ENCODE data around the gene ZFYVE21.
"Not testable (repeated sequence)": the region's sequence is repeated elsewhere in the genome, so short reads cannot be mapped to it uniquely, and the experiment has no call there.

Gene ZFYVE21

DNA sequence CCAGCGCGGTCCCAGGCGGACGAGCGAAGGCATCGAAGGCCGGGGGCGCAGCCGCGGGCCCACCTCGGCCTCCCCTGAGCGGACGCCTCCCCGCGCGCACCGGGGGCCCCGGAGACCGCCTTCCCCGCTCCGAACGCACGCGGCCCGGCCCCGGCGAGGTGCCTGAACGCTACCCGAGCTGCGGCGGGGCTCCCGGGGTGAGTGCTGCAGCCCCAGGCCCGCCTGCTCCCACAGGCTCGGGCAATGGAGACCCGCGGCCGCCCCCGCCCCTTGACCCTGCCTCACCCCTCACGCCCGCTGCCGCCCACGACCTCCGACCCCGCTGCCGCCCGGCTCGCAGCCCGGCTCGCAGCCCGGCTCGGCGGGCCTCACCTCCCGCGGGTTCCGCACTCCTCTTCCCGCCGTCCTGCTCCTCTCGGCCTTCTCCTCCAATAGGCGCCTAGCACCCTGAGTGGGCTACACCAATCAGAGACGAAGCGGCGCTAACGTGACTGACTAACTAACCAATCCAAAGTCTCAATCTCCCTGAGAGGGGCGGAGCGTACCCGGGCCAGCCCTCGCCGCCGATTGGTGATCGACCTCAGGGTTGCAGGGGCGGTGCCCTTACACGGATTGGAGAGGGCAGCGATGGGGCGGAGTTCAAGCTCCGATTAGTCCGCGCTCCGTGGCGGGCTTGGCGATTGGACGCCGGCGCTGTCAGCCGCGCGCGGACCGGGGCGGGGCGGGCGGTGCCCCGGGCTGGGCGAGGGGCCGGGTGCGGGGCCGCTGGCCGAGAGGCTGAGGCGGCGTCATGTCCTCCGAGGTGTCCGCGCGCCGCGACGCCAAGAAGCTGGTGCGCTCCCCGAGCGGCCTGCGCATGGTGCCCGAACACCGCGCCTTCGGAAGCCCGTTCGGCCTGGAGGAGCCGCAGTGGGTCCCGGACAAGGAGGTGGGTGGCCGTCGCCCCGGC is at the start of gene ZFYVE21, which contains the start of gene XRCC3:
Gene ZFYVE21 (plus strand): TSS at position 759 of the 949 bp plus-strand sequence. CDS start 32 bp downstream, at position 791.
Gene XRCC3 (minus strand): TSS at position 400 of the 949 bp plus-strand sequence. CDS start 4,364 bp downstream, outside the sequence.
- DNase-seq (ENCODE audit: low spot score): peak; percentile 100

GRCh38 chr14:103667671-103668070 is 47.9 kb upstream of the ZFYVE21 start:
- no peak for DNase-seq (ENCODE audit: low spot score)

- no peak for DNase-seq (ENCODE audit: low spot score)
Observed at GRCh38 chr14:103668117-103668516, 47.5 kb upstream of the ZFYVE21 start.

DNA sequence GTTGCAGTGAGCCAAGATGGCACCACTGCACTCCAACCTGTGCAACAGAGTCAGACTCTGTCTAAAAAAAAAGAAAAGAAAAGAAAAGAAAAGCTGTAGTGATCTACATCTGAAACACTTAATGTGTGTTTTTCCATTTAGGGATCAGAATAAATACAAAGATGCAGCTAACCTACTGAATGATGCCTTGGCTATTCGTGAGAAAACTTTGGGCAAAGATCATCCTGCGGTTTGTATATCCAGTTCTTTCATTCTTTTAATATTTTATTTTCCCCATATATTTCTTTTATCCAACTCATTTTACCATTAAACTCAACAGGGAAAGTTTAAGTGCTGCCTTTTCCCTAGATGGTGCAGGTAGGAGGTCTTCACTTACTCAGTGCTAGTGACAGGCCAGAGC is 46.2 kb upstream of the ZFYVE21 start:
- DNase-seq (ENCODE audit: low spot score): no peak

DNA sequence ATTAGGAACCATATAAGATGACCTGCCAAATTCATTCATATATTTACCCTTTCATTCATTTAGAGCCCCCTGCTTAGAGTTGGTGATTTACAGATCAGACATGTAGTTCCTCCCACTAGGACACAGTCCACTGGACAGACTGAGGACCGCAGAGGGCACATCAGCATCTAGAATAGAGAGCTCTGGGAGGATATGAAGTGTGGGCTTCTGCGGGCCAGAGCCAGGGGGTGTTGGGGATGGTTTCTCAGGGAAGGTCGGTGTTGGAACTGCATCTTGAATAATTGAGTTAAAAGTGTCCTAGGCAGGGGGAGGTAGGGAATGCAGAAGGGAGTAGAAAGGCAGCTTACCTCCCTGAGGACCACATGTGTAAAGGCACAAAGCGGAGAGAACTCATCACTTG is 43.7 kb upstream of the ZFYVE21 start:
- DNase-seq (ENCODE audit: low spot score): no peak

GRCh38 chr14:103675957-103676356 is 39.7 kb upstream of the ZFYVE21 start:
- no peak for DNase-seq (ENCODE audit: low spot score)

DNA sequence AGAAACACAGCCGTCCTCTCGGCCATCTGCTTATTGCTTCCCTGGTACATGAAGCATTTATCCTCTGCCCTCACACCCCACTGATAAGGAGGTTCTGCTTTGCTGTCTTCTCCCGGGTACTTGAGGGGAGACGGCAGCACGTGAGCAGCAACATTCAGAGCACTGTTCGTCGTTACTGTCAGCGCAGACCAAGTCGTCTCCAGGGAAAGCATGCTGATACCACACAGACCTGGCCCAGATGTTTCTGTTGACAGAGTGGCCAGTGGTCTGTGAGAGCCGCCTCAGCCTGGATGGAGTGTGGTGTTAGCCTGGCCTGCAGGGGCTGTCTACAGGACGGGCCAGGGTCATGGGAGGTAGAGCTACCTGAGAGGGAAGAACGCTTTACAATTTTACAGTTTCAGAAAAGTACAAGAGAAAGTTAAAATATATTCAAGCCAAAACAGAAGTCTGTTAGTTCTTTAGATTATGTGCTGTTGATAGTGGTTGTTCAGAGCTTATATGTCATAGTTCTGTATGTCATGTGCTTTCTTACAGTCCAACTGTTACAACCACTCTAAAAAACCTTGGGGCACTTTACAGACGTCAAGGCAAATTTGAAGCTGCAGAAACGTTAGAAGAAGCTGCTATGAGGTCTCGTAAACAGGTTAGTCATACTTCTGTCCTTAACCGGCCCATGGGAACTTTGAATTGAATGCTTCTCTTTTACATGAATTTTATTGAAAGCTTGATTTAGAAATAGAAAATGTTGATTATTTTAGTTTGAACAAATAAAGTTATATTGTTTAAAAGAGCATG is 38.5 kb upstream of the ZFYVE21 start:
- no peak for DNase-seq (ENCODE audit: low spot score)

DNA sequence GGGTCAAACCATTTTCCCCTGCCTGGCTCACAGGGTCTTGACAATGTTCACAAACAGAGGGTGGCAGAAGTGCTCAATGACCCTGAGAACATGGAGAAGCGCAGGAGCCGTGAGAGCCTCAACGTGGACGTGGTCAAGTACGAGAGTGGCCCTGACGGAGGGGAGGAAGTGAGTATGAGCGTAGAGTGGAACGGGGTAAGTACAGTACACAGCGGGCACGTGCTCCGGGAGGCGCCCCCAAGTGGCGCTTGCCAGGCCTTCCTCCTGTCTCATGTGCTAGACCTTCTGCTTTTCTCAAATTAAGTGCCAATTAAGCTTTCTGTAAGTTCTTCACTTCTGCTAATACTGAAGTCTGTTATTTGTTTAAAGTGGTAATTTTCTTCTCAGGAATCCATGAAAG is 36.3 kb upstream of the ZFYVE21 start:
- peak; percentile 23 for DNase-seq (ENCODE audit: low spot score)

DNA sequence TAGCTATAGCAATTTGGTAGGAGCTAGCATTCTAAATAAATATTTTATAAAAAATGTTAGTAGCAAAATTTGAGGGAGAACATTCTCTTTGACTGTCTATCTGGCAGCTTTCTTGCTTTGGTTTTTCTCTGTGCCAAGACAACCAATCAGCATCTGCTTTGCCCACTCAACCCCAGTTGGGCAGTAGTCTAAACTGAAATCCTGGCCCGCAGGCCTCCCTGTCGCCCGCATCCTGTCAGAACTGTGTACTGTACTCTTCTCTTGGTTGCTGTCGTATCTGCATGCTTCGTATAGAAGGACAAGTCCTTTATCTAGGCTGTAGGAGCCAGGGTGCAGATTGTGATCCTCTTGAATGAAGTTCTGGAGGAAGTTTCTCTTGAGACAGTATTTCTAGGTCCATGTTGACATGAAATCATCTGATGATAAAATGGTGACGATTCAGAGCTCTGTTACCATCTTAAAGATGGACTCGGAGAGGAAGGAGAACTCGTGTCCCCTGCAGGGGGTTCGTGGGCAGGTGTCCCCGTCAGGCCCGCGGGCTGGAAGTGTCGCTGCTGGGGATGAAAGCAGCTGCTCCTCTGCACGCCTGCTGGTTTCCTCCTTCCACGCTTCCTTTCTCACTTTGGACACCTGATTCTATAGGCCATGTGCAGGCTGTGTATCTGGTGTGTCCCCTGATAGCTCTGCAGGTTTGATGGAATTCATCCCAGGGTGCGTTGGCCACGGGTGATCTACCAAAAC is 34.9 kb upstream of the ZFYVE21 start:
- DNase-seq (ENCODE audit: low spot score): no peak

DNA sequence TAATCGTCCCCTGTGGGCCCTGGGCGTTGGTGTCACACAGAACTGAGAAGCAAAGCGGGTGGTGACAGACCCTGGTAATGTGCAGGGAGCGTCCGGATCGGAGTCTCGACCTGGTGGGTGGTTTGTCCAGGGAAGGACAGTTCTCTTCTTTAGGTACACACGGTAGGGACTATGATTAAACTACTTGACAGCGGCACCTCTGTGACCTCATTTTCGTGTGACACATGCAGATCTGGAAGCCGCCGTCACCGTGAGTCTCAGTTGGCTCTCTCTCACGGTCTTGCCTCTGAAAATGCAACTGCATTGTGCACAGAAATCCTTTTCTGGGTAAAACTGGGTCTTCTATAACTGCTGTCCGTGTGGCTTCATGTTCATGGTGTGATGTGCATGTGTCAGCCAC is 32.5 kb upstream of the ZFYVE21 start:
- no peak for DNase-seq (ENCODE audit: low spot score)

- no peak for DNase-seq (ENCODE audit: low spot score)
Observed at GRCh38 chr14:103684471-103684870, 31.1 kb upstream of the ZFYVE21 start.

DNA sequence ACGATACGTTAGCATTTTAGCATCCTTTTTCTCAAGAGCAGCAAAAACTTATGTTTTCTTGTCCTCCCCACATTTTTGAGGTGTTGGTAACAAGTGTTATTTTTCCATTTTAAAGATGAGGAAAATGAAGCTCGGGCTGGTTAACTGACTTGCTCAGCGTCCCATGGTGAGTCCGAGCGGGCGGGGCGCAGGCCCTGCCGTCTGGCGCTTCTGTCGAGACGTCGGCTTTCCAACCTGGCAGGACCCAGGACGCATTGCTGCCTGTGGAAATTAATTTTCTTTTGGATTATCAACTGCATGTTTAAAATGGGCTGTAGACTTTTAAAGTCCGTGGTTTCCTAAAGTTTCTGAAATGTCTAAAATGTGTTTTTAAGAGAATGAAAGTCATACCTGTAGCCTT is 30.7 kb upstream of the ZFYVE21 start:
- DNase-seq (ENCODE audit: low spot score): no peak

- DNase-seq (ENCODE audit: low spot score): no peak
Observed at GRCh38 chr14:103685276-103686211, 30.1 kb upstream of the ZFYVE21 start.

DNA sequence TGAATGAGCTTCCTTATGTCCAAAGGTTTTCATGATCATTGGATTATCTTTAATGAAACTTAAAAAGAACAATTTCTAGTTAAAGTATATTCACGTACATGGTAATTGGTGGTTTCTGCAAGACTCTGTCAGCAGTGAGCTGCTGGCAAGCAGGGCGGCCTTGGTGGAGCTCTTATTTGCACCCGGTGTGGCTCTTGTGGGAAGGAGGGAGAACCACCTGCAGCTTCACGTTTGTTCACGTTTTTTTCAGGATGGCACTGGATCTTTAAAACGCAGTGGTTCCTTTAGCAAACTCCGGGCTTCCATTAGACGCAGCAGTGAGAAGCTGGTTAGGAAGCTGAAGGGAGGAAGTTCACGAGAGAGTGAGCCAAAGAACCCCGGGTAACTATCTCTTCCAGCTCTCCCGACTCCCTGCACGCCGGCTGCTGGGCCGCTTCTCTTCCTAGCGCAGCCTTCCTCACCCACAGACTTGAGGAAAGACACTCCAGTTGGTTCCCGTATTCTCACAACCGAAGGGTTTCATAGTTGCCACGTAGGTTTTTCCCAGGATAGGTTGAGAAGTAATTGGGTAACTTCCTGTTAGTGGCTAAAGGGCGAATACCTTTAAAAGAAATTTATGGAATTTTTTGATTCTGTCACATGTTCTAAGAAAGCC is 28.7 kb upstream of the ZFYVE21 start:
- DNase-seq (ENCODE audit: low spot score): no peak

DNA sequence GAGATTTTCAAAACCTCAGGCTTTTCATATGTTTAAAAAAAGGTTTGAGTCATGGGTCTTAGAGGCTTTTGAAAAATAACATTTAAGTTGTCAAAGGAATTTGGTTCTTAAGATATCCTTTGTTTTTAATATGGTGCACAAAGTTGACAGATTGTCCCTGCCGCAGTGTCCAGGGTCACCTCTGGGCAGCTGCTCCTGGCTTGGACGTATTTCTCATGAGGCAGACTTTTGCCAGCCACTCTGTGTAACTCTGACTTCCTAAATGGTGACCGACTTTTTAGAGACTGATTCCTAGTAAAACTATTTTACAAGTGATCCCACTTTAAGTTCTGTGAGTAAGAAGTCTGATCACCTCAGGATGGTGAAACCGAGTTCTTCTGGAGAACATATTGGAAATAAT is 27.9 kb upstream of the ZFYVE21 start:
- no peak for DNase-seq (ENCODE audit: low spot score)

DNA sequence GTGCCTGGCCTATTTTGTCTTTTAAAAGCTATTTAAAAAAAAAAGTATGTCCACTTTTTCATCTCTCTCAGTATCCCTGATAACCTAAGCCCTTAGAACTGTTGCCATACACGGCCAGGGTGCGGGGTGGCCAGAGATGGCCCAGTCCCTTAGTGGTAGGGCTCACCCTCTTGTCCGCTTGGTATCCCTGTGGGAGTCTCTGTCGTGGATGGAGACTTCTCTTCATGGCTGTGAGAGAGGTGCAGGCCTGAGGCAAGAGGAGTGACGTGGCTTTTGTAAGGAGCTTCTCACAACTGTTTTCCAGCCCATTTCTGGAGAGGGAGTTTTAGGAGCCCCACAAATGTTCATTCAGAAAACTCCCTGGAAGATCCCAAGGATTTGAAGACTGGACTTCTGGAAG is 27.2 kb upstream of the ZFYVE21 start:
- DNase-seq (ENCODE audit: low spot score): no peak

DNA sequence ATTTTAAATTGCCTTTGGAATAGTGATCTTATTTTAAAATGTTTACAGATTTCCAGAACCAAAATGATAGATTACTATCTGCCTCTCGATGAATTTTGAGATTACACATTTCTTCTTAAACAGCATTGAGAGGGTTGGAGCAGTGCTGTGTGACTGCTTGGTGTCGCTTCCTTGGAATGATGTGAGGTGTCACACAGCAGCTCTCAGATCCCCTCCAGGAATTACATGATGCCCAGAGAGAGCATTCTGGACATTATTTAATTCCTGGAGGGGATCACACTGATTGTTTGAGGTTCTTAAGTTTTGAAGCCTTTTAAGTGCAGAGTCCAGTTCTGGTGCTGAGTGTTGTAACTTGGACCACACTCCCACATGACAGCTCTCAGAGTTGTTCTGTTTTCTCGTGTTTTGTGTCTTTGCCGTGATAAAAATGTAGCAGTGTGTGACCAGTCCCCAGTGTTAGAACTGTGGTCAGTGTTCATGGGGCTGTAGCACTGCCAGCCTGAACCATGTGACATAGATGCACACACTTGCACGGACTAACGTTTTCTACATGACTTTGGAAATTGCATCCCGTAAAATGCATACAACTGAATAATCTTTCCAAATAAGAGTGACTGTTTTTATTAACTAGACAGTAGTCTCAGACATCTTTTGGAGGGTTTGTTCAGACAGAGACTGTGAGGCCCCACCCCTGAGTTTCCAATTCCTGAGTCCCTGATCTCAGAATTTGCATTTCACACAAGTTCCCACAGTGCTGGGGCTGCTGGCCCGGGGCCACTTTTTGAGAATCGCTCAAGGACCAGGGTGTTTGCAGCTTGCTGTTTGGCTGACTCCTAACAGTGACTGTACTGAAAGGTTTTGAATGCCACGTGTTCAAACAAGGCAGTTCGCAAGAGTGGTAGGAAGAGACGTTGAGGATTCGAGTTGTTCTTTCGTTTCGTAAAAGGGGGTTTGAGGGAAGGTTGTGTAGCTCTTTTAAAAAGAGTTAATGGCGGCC is 26.4 kb upstream of the ZFYVE21 start:
- no peak for DNase-seq (ENCODE audit: low spot score)

DNA sequence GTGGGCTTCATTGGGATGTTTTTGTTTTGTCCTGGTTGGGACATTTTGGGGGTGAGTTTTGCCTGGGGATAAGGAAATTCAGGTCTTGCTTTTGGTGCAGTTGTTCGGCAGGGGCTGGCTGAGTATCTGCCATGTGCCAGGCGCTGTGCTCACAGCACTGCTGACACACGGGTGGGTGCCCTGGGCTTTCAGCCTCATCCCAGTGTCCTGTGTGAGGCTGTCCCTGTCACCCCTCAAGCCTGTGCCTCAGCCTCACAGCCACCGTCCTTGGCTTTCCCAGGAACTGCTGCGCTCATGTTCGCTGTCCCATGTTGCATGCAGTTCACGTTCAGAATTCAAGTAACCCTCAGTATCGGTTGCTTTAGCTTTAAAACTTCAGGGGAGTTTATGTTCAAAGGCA is 25.3 kb upstream of the ZFYVE21 start:
- no peak for DNase-seq (ENCODE audit: low spot score)

DNA sequence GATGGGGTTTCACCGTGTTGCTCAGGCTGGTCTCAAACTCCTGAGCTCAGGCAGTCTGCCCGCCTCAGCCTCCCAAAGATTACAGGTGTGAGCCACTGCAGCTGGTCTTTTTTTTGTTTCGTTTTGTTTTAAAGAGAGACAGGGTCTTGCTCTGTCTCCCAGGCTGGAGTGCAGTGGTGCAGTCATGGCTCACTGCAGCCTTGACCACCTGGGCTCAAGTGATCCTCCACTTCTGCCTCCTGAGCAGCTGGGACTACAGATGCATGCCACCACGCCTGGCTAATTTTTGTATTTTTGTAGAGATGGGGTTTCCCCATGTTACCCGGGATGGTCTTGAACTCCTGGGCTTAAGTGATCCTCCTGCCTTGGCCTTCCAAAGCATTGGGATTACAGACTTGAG is 24.0 kb upstream of the ZFYVE21 start:
- DNase-seq (ENCODE audit: low spot score): not testable (repeated sequence)
